Breast epithelium (tissue), 4 donors: ENCODE results near the gene GID4. TPM values are rescaled to one million over a fixed set of nuclear protein-coding genes. Genes with fewer than 3 reads are reported as not detected.

Experiments used
- DNase-seq, 2 donors: peaks; one replicate each; pipeline ENCODE4 v3.0.0-alpha.2; 2019; ENCODE audit warnings: low spot score in 2 of 2
- H3K27ac ChIP-seq, 2 donors: fragments of 200-600 bp; sonication (generic) in 1 of 2; one replicate each; pipeline ENCODE4 v1.5.1; 2016 to 2019; ENCODE audit warnings: mild to moderate bottlenecking in 1 of 2
- H3K27me3 ChIP-seq, 2 donors: fragments of 200-600 bp; sonication (generic) in 1 of 2; one replicate each; pipeline versions ENCODE4 v1.5.1 to v1.6.0; 2017 to 2019; ENCODE audit warnings: control low read depth in 1 of 2, mild to moderate bottlenecking in 1 of 2
- H3K36me3 ChIP-seq: fragments of 200-600 bp; one replicate; pipeline ENCODE4 v1.5.1; 2019
- H3K4me1 ChIP-seq, 2 donors: fragments of 200-600 bp; sonication (generic); one replicate each; pipeline ENCODE4 v1.5.1; 2016 to 2019; ENCODE audit warnings: control low read depth in 1 of 2
- H3K4me3 ChIP-seq, 3 donors: fragments of 200-600 bp; sonication (generic); 1 replicate in 2 of 3; 2 replicates in 1 of 3; pipeline ENCODE4 v1.5.1; 2016 to 2019; ENCODE audit warnings: mild to moderate bottlenecking in 3 of 3, moderate library complexity in 2 of 3
- H3K9me3 ChIP-seq, 2 donors: fragments of 200-600 bp; sonication (generic) in 1 of 2; one replicate each; pipeline ENCODE4 v1.5.1; 2016 to 2019; ENCODE audit warnings: control low read depth in 1 of 2
- CTCF ChIP-seq, 3 donors: fragments of 450-650 bp; IDR thresholded peaks; one replicate each; pipeline ENCODE4 v1.5.1; 2016 to 2017; ENCODE audit warnings: antibody characterized with exemption in 3 of 3, mild to moderate bottlenecking in 3 of 3, moderate library complexity in 3 of 3
- POLR2A ChIP-seq: fragments of 450-650 bp; IDR thresholded peaks from one replicate; pipeline ENCODE4 v1.6.1; 2016; ENCODE audit warnings: antibody characterized with exemption, mild to moderate bottlenecking, moderate library complexity
- POLR2AphosphoS5 ChIP-seq, 3 donors: sonication (generic); formaldehyde crosslinking; IDR thresholded peaks; one replicate each; pipeline ENCODE4 v1.6.1; 2017; ENCODE audit warnings: antibody characterized with exemption in 3 of 3
- intact Hi-C: fragments of 100-400 bp; cut with DNase I; formaldehyde crosslinking; loops from one replicate; pipeline ENCODE4 v1.15.1; 2023; ENCODE audit warnings: low total_unique reads
- total RNA-seq, 3 donors: library from RNA; depleted of rRNA; stranded (reverse); fragments of >200 nt; gene quantifications; one replicate each; pipeline ENCODE4 v1.1.0, GENCODE V29; 2016

The GID4 gene
- total RNA-seq, 3 donors from 2014 or later = 11.1 to 23.8 (median 12.1) TPM

GRCh38 chr17:18042983-18043382, 3.8 kb downstream of the GID4 start:
- intact Hi-C loops = no loop called here
- Histone ChIP-seq H3K4me3 (no peak overlapping the region), H3K4me1 (peaks cover 15 to 22% of the 10 kb centered on the region in 2 donors), H3K9me3 (no peaks in the 10 kb centered on the region), H3K27me3 (no peaks in the 10 kb centered on the region), H3K36me3 (no peaks in the 10 kb centered on the region), H3K27ac (no peak overlapping the region)
- no peak for DNase-seq
- TF ChIP-seq POLR2AphosphoS5 (IDR thresholded peaks at IDR 0.05) (no peak), POLR2A (no peak), CTCF (IDR thresholded peaks at IDR 0.05) (no peak)

- Histone ChIP-seq H3K27me3 (no peaks in the 10 kb centered on the region), H3K36me3 (no peaks in the 10 kb centered on the region), H3K27ac (no peak overlapping the region), H3K4me1 (peaks cover 12 to 21% of the 10 kb centered on the region in 2 donors), H3K4me3 (no peak overlapping the region), H3K9me3 (no peaks in the 10 kb centered on the region)
- DNase-seq = no peak
- intact Hi-C loops = no loop called here
- no peak for TF ChIP-seq POLR2A
- no peak for TF ChIP-seq POLR2AphosphoS5 (IDR thresholded peaks at IDR 0.05)
- TF ChIP-seq CTCF (IDR thresholded peaks at IDR 0.05) = no peak
Observed at GRCh38 chr17:18043491-18043890, 4.3 kb downstream of the GID4 start.

- Histone ChIP-seq H3K9me3 (no peaks in the 10 kb centered on the region), H3K27ac (no peak overlapping the region), H3K4me3 (no peak overlapping the region), H3K27me3 (no peaks in the 10 kb centered on the region), H3K4me1 (peaks cover 12 to 21% of the 10 kb centered on the region in 2 donors), H3K36me3 (no peaks in the 10 kb centered on the region)
- TF ChIP-seq POLR2AphosphoS5 (IDR thresholded peaks at IDR 0.05) (no peak), CTCF (IDR thresholded peaks at IDR 0.05) (no peak)
- DNase-seq = no peak
- intact Hi-C loops = no loop called here
Observed at GRCh38 chr17:18044609-18045008, 5.4 kb downstream of the GID4 start.

GRCh38 chr17:18045691-18046350, 6.6 kb downstream of the GID4 start:
- Histone ChIP-seq H3K4me3 (no peak overlapping the region), H3K9me3 (no peaks in the 10 kb centered on the region), H3K27me3 (no peaks in the 10 kb centered on the region), H3K36me3 (no peaks in the 10 kb centered on the region), H3K27ac (no peak overlapping the region), H3K4me1 (peaks cover 5 to 14% of the 10 kb centered on the region in 2 donors)
- TF ChIP-seq POLR2AphosphoS5 (IDR thresholded peaks at IDR 0.05) (no peak), POLR2A (no peak), CTCF (IDR thresholded peaks at IDR 0.05) (no peak)
- intact Hi-C loops = no loop called here
- DNase-seq = no peak

GRCh38 chr17:18055597-18055996, 16.4 kb downstream of the GID4 start:
- DNase-seq = no peak
- H3K4me3 ChIP-seq = no peak overlapping the region
- TF ChIP-seq CTCF (IDR thresholded peaks at IDR 0.05) = no peak
- TF ChIP-seq POLR2A = no peak
- TF ChIP-seq POLR2AphosphoS5 (IDR thresholded peaks at IDR 0.05) = no peak
- H3K9me3 ChIP-seq = no peaks in the 10 kb centered on the region
- H3K27me3 ChIP-seq = no peaks in the 10 kb centered on the region
- H3K36me3 ChIP-seq = no peaks in the 10 kb centered on the region
- no peaks in the 10 kb centered on the region for H3K4me1 ChIP-seq
- intact Hi-C loops = no loop called here
- H3K27ac ChIP-seq = no peak overlapping the region
